GM18526 (cell line): ENCODE measurements around the gene ADARB2.

Source experiments
- POLR2A ChIP-seq: IDR thresholded peaks from 3 replicates; pipeline ENCODE4 v1.6.1; 2011; ENCODE audit not compliant: insufficient read length; ENCODE audit errors: extremely low read depth

The ADARB2 gene

DNA sequence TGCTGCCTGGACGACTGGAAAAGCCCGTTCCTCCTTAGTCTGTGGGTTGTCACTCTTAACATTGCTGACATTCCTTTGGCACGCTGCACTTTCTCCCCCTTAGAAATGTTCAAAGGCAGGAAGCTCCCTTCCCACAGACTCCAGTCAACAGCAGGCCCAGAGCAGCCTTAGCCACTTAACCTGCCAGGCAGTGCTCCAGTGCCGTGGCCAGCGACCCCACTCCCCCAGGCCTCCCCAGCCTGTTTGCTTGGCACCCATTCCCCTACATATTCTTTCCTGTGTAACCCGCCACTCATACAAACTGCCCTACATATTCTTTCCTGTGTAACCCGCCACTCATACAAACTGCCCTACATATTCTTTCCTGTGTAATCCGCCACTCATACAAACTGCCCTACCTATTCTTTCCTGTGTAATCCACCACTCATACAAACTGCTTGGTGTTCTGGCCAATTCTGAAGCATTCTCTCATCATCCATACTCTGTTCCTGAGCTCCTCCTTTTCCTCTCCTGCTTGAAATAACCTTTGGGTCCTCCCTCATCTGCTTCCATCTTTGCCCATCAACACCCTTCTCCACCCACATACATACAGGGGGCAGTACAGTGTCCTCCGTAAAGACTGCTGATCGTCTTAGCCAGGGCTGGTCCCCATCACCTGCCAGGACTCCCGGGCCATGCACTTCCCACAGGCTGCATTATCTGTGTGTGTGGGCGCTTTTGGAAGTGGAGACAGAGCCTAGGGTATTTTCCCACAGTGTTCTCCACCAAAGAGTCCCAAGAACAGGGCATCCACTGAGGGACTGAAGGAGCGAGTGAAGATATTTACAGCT lies 57.3 kb downstream of the ADARB2 start:
- no peak for TF ChIP-seq POLR2A

GRCh38 chr10:1678084-1678483 lies 59.2 kb downstream of the ADARB2 start:
- no peak for TF ChIP-seq POLR2A

- no peak for TF ChIP-seq POLR2A
These were observed 59.9 kb downstream of the ADARB2 start for GRCh38 chr10:1677307-1677939.

- TF ChIP-seq POLR2A: no peak
These were observed 62.8 kb downstream of the ADARB2 start for GRCh38 chr10:1674501-1674900.

DNA sequence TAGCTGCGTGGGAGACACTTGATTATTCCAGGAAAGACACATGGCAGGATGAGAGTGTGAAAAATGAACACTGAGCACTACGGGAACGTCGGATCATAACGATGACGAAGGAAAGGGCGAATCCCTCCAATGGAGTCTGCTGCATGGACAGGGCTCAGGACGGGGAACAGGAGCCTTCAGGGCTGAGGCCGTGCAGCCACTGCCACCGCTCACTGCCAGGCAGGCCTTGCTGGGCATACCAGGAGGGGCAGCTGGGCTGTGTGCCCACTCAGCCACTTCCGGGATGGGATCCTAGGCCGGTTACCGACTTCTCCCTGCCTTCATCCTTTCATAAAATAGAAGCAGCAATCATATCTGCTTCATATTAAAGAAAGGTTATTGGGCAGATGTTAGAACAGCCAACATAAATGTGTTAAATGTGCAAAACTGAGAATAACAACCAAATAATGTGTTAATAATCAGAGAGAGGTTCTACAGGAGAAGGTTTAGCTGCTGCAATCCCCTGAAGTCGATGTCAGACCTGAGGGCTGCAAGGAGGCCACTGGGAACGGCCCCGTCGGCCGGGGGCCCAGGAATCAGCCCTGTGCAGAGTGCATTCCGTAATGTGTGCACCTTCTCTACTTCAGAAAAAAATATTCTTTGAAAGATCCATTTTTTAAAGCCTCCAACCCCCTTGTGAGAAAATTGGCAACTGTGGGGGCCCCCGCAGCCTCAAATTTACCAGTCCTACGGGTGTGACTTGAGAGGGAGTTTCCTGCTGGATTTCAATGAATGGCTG lies 63.6 kb downstream of the ADARB2 start:
- TF ChIP-seq POLR2A: no peak

GRCh38 chr10:1672001-1672781 lies 65.1 kb downstream of the ADARB2 start:
- no peak for TF ChIP-seq POLR2A

DNA sequence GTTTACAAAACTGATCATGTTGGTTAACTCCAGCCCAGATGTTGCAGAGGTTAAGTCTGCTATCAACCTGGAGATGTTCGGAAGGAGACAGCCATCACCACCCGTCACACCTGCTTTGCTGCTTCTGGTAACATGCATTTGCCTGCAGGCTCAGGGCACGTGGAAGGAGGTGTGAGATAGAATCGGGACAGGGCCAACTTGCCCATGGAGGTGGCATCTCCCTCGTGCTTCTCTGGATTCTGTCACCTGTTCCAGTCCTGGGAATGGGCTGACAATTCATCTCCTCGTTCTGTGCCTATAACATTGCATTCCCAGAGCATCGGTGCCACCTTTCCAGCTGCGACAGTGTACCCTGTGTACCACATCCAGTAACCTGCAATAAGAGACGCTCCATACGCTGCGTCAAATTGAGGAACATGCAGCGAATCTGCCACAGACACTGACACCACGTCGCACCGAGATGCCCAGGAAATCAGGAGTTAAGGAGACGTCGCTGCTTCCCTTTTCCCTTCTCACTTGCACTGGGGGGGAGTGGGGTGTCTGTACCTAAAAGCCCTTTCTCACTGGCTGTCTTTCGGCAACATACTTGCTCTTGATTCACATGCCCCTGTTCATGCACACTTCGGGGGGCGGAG lies 65.8 kb downstream of the ADARB2 start:
- no peak for TF ChIP-seq POLR2A

DNA sequence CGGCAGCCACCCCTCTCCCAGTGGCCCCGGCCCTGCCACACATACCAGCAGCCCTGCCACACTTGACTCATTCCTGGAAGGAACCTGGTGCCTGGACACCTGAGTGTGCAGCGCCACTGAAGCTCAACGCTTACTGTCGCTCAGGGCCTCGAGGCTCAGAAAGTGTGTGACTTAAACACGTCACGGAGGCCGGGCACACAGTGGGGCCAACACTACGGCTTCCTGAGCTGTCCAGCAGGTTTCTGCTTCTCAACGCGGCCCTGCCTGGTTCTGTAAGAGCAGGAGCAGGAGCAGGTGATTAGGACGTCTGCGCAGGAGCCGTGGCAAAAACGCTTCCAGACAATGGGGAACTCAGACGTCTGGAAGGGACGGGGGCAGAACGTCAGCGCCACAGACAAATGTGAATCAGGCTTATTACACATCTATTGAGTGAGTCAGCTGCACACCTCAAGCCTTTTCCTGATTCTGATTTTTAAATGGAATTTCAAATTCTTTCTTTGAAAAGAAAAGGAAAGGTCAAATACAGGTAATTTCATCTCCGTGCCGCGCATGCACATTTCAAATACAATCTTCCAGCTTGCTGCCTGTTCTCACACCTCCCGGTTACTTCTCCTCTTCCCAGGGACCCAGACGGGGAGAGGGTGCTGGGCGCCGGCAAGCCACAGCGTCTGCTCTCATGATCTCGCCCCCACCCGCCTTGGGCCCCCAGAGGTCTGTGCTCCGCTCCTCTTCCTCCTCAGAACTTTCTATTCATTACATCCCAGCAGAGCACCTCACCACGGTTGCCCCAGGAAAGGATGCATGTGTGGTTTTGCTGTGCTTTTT lies 66.6 kb downstream of the ADARB2 start:
- TF ChIP-seq POLR2A: no peak

- no peak for TF ChIP-seq POLR2A
These were observed 67.9 kb downstream of the ADARB2 start for GRCh38 chr10:1669433-1669832.

- no peak for TF ChIP-seq POLR2A
These were observed 68.9 kb downstream of the ADARB2 start for GRCh38 chr10:1668399-1668798.

- TF ChIP-seq POLR2A: no peak
These were observed 69.9 kb downstream of the ADARB2 start for GRCh38 chr10:1667392-1667791.

DNA sequence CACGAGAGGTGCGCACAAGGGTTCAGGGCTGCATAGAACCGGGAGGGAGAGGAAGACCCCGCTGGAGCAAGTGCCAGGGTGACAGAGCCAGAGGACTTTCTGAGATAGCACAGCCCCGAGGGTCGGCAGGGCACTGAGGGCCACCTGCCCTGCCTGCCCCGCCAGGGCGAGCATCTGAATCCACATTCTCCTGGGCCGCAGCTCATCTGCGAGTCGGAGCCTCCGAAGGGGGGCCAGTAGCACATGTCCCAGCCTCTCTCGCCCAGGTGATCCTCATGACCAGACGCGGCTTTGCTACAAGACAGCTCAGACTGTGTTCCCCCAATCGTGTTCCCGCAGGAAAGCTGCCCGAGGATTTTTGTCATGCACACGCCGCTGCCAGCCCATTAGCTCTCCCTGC lies 71.2 kb downstream of the ADARB2 start:
- no peak for TF ChIP-seq POLR2A

DNA sequence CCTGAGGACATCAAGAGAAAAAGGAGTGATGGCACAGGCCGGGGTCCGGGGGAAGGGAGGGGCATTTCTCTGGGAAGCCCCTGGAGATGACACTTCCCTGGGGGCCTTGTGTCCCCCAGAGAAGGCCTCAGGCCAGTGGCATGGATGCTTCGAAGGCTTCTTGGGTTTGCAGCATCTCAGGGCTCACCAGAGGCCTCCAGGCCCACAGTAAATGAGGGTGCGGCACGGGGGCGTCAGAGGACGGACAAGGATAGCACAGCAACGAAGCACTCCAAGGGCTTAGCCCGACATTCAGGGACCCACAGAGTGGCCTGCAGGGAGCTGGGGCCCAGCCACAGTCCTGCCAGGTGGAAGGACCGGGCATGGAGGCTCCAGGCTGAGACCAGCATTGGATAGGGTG lies 71.6 kb downstream of the ADARB2 start:
- no peak for TF ChIP-seq POLR2A
